PC-9 (cell line): Measurements from ENCODE around the gene ABL2.

ENCODE experiments used
- CTCF ChIP-seq: fragments of 200-600 bp; sonication (generic); conservative IDR thresholded peaks from 2 replicates; pipeline ENCODE4 v1.6.1; 2017; ENCODE audit warnings: mixed run types, antibody characterized with exemption, mild to moderate bottlenecking, moderate library complexity
- EZH2 ChIP-seq: fragments of 200-600 bp; sonication (generic); IDR thresholded peaks from 2 replicates; pipeline ENCODE4 v1.8.0; 2017; ENCODE audit warnings: antibody characterized with exemption, low read depth

GRCh38 chr1:179229214-179230140 is at the start of gene ABL2:
- TF ChIP-seq CTCF (no peak), EZH2 (no peak)
